ENCODE results near the gene MSLN.
"Not testable (repeated sequence)": the region's sequence is repeated elsewhere in the genome, so short reads cannot be mapped to it uniquely, and the experiment has no call there.

Gene MSLN

DNA sequence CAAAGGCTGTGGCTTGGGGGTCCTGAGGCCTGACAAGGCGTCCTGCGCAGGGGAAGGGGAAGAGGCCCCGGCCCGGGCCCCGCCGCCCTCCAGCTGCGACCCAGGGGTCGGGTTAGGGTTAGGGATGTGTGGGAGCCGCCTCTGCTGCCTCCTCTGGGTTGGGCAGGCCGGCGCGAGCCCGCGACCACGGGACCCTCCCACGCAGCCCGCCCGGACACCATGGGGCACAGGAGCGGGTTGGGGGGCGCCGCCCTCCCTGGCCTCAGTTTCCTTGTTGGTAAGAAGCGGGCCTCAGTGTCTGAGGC lies 20.1 kb upstream of the MSLN start:
- peaks cover 3% of the 10 kb centered on the region for H3K27me3 ChIP-seq (replicated peaks; ENCODE audit: control insufficient read depth, insufficient read depth, low read length)
- DNase-seq (ENCODE audit: low read depth): no peak
- peaks cover 7% of the 10 kb centered on the region for H3K4me1 ChIP-seq (ENCODE audit: control insufficient read depth, insufficient read depth, low read length)
- no peaks in the 10 kb centered on the region for H3K9me3 ChIP-seq (ENCODE audit: control insufficient read depth, low read length)
- H3K36me3 ChIP-seq (ENCODE audit: control insufficient read depth, insufficient read depth, low read length, severe bottlenecking): peaks cover 21% of the 10 kb centered on the region
- peak overlapping the region; percentile 93 for H3K4me3 ChIP-seq (ENCODE audit: low read length)
- H3K9ac ChIP-seq (ENCODE audit: low read length): peak overlapping the region; percentile 96

GRCh38 chr16:740764-741505 lies 19.6 kb upstream of the MSLN start, which contains the start of gene CIAO3:
Gene CIAO3 (minus strand): TSS chr16:740997. CDS start chr16:740985, 12 bp downstream.
- peak within 1 kb of the TSS; percentile 93 for H3K4me3 ChIP-seq (ENCODE audit: low read length)
- H3K36me3 ChIP-seq (ENCODE audit: control insufficient read depth, insufficient read depth, low read length, severe bottlenecking): peaks cover 16% of the 10 kb centered on the region
- DNase-seq (ENCODE audit: low read depth): peak; percentile 95
- H3K9me3 ChIP-seq (ENCODE audit: control insufficient read depth, low read length): no peaks in the 10 kb centered on the region
- peaks cover 3% of the 10 kb centered on the region for H3K27me3 ChIP-seq (replicated peaks; ENCODE audit: control insufficient read depth, insufficient read depth, low read length)
- H3K4me1 ChIP-seq (ENCODE audit: control insufficient read depth, insufficient read depth, low read length): peaks cover 7% of the 10 kb centered on the region
- H3K9ac ChIP-seq (ENCODE audit: low read length): peak within 1 kb of the TSS; percentile 96

- no peak for DNase-seq (ENCODE audit: low read depth)
- H3K9ac ChIP-seq (ENCODE audit: low read length): no peak overlapping the region
These were observed 18.4 kb upstream of the MSLN start for GRCh38 chr16:741986-742629.

GRCh38 chr16:742894-743293 lies 17.6 kb upstream of the MSLN start:
- H3K9ac ChIP-seq (ENCODE audit: low read length); H3K9me3 ChIP-seq (ENCODE audit: control insufficient read depth, low read length); H3K36me3 ChIP-seq (ENCODE audit: control insufficient read depth, insufficient read depth, low read length, severe bottlenecking); H3K27me3 ChIP-seq (replicated peaks; ENCODE audit: control insufficient read depth, insufficient read depth, low read length); DNase-seq (ENCODE audit: low read depth); H3K4me1 ChIP-seq (ENCODE audit: control insufficient read depth, insufficient read depth, low read length); H3K4me3 ChIP-seq (ENCODE audit: low read length): not testable (repeated sequence)

More at GRCh38 chr16:741986-742629, 18.4 kb upstream of the MSLN start:
- H3K4me1 ChIP-seq (ENCODE audit: control insufficient read depth, insufficient read depth, low read length): peaks cover 7% of the 10 kb centered on the region
- no peak overlapping the region for H3K4me3 ChIP-seq (ENCODE audit: low read length)
- peaks cover 4% of the 10 kb centered on the region for H3K36me3 ChIP-seq (ENCODE audit: control insufficient read depth, insufficient read depth, low read length, severe bottlenecking)
- H3K27me3 ChIP-seq (replicated peaks; ENCODE audit: control insufficient read depth, insufficient read depth, low read length): peaks cover 3% of the 10 kb centered on the region
- H3K9me3 ChIP-seq (ENCODE audit: control insufficient read depth, low read length): no peaks in the 10 kb centered on the region

DNA sequence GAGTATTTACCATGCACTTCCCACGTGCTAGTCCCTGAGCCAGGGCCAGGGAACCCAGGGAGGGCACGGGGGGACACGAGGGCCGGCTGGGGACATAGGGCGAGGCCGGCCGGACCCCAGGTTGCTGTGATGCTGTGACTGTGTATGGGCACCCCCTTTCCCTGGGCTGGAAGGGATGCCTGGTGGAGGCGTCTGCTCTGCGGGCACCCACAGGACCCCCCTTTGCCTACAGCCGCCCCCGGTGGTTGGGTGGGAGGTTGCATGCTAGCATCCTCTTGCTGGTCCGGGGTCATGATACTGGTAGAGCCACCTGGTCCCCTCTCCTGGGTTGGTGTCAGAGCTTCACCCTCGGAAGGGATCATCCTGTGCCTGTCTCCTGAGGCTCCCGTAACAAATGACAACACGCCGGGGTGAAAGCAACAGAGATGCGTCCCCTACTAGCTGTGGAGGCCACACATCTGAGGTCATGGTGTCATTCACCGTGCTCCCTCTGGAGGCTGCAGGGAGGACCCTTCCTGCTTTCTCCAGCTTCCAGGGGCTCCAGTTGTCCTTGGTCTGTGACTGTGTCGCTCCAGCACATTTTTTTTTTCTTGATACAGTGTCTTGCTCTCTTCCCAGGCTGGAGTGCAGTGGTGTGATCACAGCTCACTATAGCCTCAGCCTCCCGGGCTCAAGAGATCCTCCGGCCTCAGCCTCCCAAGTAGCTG lies 16.6 kb upstream of the MSLN start:
- DNase-seq (ENCODE audit: low read depth): no peak
- H3K36me3 ChIP-seq (ENCODE audit: control insufficient read depth, insufficient read depth, low read length, severe bottlenecking): no peaks in the 10 kb centered on the region
- H3K27me3 ChIP-seq (replicated peaks; ENCODE audit: control insufficient read depth, insufficient read depth, low read length): peaks cover 3% of the 10 kb centered on the region
- H3K4me1 ChIP-seq (ENCODE audit: control insufficient read depth, insufficient read depth, low read length): peaks cover 12% of the 10 kb centered on the region
- no peaks in the 10 kb centered on the region for H3K9me3 ChIP-seq (ENCODE audit: control insufficient read depth, low read length)
- H3K4me3 ChIP-seq (ENCODE audit: low read length): no peak overlapping the region
- H3K9ac ChIP-seq (ENCODE audit: low read length): no peak overlapping the region

DNA sequence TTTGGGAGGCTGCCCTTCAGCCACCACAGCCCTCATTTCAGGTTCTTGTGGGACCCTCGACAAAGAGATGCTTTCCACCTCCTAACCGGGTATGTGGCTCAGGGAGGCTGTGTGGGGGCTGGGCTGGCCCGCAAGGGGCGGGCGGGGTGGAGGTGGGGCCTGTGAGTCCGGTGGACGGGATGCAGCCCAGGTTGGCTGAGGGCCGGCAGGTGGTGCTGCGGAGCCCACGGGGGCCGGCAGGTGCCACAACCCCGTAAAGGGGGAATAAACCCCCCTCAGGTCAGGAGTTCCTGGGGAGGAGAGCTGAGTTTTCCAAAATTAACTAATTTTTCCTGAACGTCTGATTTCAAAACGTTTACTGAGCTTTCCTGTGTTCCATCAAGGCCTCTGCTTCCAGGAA lies 14.8 kb upstream of the MSLN start:
- Histone ChIP-seq H3K36me3 (ENCODE audit: control insufficient read depth, insufficient read depth, low read length, severe bottlenecking) (no peaks in the 10 kb centered on the region), H3K4me1 (ENCODE audit: control insufficient read depth, insufficient read depth, low read length) (peaks cover 16% of the 10 kb centered on the region), H3K9ac (ENCODE audit: low read length) (no peak overlapping the region), H3K27me3 (replicated peaks; ENCODE audit: control insufficient read depth, insufficient read depth, low read length) (peaks cover 3% of the 10 kb centered on the region), H3K4me3 (ENCODE audit: low read length) (no peak overlapping the region), H3K9me3 (ENCODE audit: control insufficient read depth, low read length) (no peaks in the 10 kb centered on the region)
- DNase-seq (ENCODE audit: low read depth): no peak

DNA sequence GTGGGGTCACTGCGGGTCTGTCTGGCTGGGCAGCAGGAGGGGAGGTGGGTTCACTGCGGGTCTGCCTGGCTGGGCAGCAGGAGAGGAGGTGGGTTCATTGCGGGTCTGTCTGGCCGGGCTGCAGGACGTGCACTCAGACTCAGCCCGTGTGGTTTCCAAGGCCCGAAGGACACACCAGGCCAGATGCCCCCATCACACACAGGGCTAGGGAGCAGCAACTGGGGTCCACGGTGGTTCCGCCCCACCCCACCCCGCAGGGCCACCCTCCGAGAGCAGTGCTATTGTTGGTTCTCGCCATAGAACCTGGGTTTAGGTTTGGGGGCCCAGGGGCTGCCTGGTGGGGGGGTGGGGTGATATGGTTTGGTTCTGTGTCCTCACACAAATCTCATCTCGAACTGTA lies 13.9 kb upstream of the MSLN start:
- Histone ChIP-seq H3K4me1 (ENCODE audit: control insufficient read depth, insufficient read depth, low read length) (peaks cover 21% of the 10 kb centered on the region), H3K9ac (ENCODE audit: low read length) (no peak overlapping the region), H3K36me3 (ENCODE audit: control insufficient read depth, insufficient read depth, low read length, severe bottlenecking) (no peaks in the 10 kb centered on the region), H3K27me3 (replicated peaks; ENCODE audit: control insufficient read depth, insufficient read depth, low read length) (peaks cover 10% of the 10 kb centered on the region), H3K4me3 (ENCODE audit: low read length) (no peak overlapping the region), H3K9me3 (ENCODE audit: control insufficient read depth, low read length) (no peaks in the 10 kb centered on the region)
- DNase-seq (ENCODE audit: low read depth): no peak

DNA sequence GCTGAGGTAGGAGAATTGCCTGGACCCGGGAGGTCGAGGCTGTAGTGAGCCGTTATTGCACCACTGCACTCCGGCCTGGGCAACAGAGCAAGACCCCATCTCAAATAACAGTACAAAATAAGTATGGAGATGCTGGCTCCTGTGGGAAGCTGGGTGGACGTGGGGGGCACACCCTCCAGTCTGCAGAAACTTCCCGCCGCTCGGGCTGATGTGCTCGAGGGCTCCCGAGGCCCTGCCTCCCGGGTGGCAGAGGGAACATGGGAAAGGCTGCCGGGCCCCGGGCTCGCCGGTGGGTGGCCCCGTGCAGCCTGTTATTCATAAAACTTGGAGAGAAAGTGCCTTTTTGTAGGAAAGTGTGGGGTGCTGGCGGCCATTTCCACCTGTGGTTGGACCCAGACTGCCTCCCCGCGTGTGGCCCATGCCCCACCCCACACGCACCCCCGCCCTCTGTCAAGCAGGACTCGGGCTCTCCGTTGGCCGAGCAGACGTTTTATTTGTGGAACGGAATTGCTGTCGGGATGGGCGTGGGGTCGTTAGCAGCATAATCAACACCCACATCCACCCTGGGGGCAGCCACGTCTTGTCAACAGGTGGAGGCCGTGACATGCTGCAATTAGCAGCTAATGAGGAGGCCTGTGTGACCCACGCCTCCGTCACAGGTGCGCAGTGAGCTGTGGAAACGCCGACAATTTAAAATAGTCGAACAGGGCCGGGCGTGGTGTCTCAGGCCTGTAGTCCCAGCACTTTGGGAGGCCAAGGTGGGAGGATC lies 12.4 kb upstream of the MSLN start:
- Histone ChIP-seq H3K9ac (ENCODE audit: low read length) (no peak overlapping the region), H3K4me1 (ENCODE audit: control insufficient read depth, insufficient read depth, low read length) (peaks cover 26% of the 10 kb centered on the region), H3K4me3 (ENCODE audit: low read length) (no peak overlapping the region), H3K27me3 (replicated peaks; ENCODE audit: control insufficient read depth, insufficient read depth, low read length) (peaks cover 20% of the 10 kb centered on the region), H3K36me3 (ENCODE audit: control insufficient read depth, insufficient read depth, low read length, severe bottlenecking) (no peaks in the 10 kb centered on the region), H3K9me3 (ENCODE audit: control insufficient read depth, low read length) (no peaks in the 10 kb centered on the region)
- no peak for DNase-seq (ENCODE audit: low read depth)

DNA sequence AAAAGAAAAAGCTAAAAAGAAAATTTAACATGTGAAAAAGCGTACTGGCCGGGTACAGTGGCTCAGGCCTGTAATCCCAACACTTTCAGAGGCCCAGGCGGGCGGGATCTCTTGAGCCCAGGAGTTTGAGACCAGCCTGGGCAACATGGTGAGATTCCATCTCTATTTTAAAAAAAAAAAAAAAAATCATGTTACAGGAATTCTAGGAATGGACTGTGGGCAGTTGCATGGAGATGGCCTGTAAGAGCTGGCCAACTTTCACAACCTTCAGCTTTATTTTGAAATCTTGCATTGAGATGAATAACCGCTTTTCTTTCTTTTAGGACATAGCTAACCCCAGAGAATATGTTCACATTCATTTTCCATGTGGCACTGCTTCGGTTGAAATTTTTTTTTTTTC lies 11.5 kb upstream of the MSLN start:
- H3K36me3 ChIP-seq (ENCODE audit: control insufficient read depth, insufficient read depth, low read length, severe bottlenecking): no peaks in the 10 kb centered on the region
- H3K4me1 ChIP-seq (ENCODE audit: control insufficient read depth, insufficient read depth, low read length): peaks cover 26% of the 10 kb centered on the region
- H3K9me3 ChIP-seq (ENCODE audit: control insufficient read depth, low read length): no peaks in the 10 kb centered on the region
- H3K4me3 ChIP-seq (ENCODE audit: low read length): no peak overlapping the region
- peaks cover 24% of the 10 kb centered on the region for H3K27me3 ChIP-seq (replicated peaks; ENCODE audit: control insufficient read depth, insufficient read depth, low read length)
- peak; percentile 96 for DNase-seq (ENCODE audit: low read depth)
- no peak overlapping the region for H3K9ac ChIP-seq (ENCODE audit: low read length)

DNA sequence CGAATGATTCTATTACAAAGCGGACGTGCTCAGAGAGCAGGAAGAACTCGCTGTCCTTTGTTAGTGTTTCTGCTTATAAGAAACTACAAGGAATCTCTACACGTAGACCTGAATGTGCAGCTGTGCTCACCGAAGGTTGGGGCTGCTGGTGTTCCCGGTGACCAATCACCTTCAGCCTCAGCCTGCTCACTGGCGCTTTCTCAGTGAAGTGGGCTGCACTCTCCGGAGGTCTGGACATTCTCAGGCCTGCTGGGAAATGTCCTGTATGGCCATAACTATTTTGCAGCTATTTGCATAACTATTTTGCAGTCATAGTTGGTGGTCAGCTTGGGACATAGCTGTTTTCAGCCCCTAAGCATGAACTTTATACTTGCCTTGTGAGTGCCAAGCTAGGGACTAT lies 10.0 kb upstream of the MSLN start:
- no peaks in the 10 kb centered on the region for H3K36me3 ChIP-seq (ENCODE audit: control insufficient read depth, insufficient read depth, low read length, severe bottlenecking)
- H3K9me3 ChIP-seq (ENCODE audit: control insufficient read depth, low read length): no peaks in the 10 kb centered on the region
- no peak for DNase-seq (ENCODE audit: low read depth)
- no peak overlapping the region for H3K9ac ChIP-seq (ENCODE audit: low read length)
- peaks cover 27% of the 10 kb centered on the region for H3K27me3 ChIP-seq (replicated peaks; ENCODE audit: control insufficient read depth, insufficient read depth, low read length)
- no peak overlapping the region for H3K4me3 ChIP-seq (ENCODE audit: low read length)
- H3K4me1 ChIP-seq (ENCODE audit: control insufficient read depth, insufficient read depth, low read length): peaks cover 26% of the 10 kb centered on the region

Data from adipocyte (in vitro differentiated cells).